ENCODE measurements around the gene ITGAV.

The ITGAV gene

GRCh38 chr2:186612555-186613440 lies 22.9 kb downstream of the ITGAV start:
- Histone ChIP-seq H3K4me1 (ENCODE audit: low read length) (0 out of 2 replicates have a peak, but pooled peaks cover 4% of the 10 kb centered on the region), H2AFZ (ENCODE audit: low read depth, low read length) (no peak overlapping the region), H3K79me2 (ENCODE audit: low read length) (no peaks in the 10 kb centered on the region), H3K4me3 (ENCODE audit: low read length) (no peak overlapping the region), H3K4me2 (ENCODE audit: low read length) (no peak overlapping the region), H3K36me3 (replicated peaks; ENCODE audit: low read depth, low read length) (no peaks in the 10 kb centered on the region), H3K9me3 (ENCODE audit: insufficient read depth, low read length) (no peaks in the 10 kb centered on the region), H3K27me3 (ENCODE audit: low read depth, low read length) (no peaks in the 10 kb centered on the region), H3K9ac (ENCODE audit: low read length) (no peak overlapping the region), H4K20me1 (ENCODE audit: insufficient read depth, low read length) (no peaks in the 10 kb centered on the region), H3K27ac (ENCODE audit: low read length) (no peak overlapping the region)
- TF ChIP-seq EZH2phosphoT487 (IDR thresholded peaks at IDR 0.05; ENCODE audit: low read depth), result no peak
- TF ChIP-seq CTCF (IDR thresholded peaks at IDR 0.05; ENCODE audit: low read depth, low read length), result no peak

GRCh38 chr2:186614373-186614772 lies 24.5 kb downstream of the ITGAV start:
- Histone ChIP-seq H3K9me3 (ENCODE audit: insufficient read depth, low read length) (no peaks in the 10 kb centered on the region), H3K4me2 (ENCODE audit: low read length) (no peak overlapping the region), H3K27ac (ENCODE audit: low read length) (no peak overlapping the region), H3K4me3 (ENCODE audit: low read length) (no peak overlapping the region), H3K4me1 (ENCODE audit: low read length) (0 out of 2 replicates have a peak, but pooled peaks cover 4% of the 10 kb centered on the region), H3K79me2 (ENCODE audit: low read length) (no peaks in the 10 kb centered on the region), H3K27me3 (ENCODE audit: low read depth, low read length) (no peaks in the 10 kb centered on the region), H3K9ac (ENCODE audit: low read length) (no peak overlapping the region), H3K36me3 (replicated peaks; ENCODE audit: low read depth, low read length) (no peaks in the 10 kb centered on the region), H2AFZ (ENCODE audit: low read depth, low read length) (no peak overlapping the region), H4K20me1 (ENCODE audit: insufficient read depth, low read length) (no peaks in the 10 kb centered on the region)
- TF ChIP-seq CTCF (IDR thresholded peaks at IDR 0.05; ENCODE audit: low read depth, low read length) (no peak), EZH2phosphoT487 (IDR thresholded peaks at IDR 0.05; ENCODE audit: low read depth) (no peak)

GRCh38 chr2:186617148-186617547 lies 27.3 kb downstream of the ITGAV start:
- TF ChIP-seq CTCF (IDR thresholded peaks at IDR 0.05; ENCODE audit: low read depth, low read length) (no peak), EZH2phosphoT487 (IDR thresholded peaks at IDR 0.05; ENCODE audit: low read depth) (no peak)
- H3K9me3 ChIP-seq (ENCODE audit: insufficient read depth, low read length), result no peaks in the 10 kb centered on the region

GRCh38 chr2:186617771-186618170 lies 27.9 kb downstream of the ITGAV start:
- Histone ChIP-seq H3K9me3 (ENCODE audit: insufficient read depth, low read length) (no peaks in the 10 kb centered on the region), H3K9ac (ENCODE audit: low read length) (no peak overlapping the region), H3K4me2 (ENCODE audit: low read length) (no peak overlapping the region), H3K27me3 (ENCODE audit: low read depth, low read length) (no peaks in the 10 kb centered on the region), H3K79me2 (ENCODE audit: low read length) (no peaks in the 10 kb centered on the region), H3K36me3 (replicated peaks; ENCODE audit: low read depth, low read length) (no peaks in the 10 kb centered on the region), H3K27ac (ENCODE audit: low read length) (no peak overlapping the region), H4K20me1 (ENCODE audit: insufficient read depth, low read length) (no peaks in the 10 kb centered on the region), H2AFZ (ENCODE audit: low read depth, low read length) (no peak overlapping the region), H3K4me1 (ENCODE audit: low read length) (no peaks in the 10 kb centered on the region), H3K4me3 (ENCODE audit: low read length) (no peak overlapping the region)
- TF ChIP-seq EZH2phosphoT487 (IDR thresholded peaks at IDR 0.05; ENCODE audit: low read depth) (no peak), CTCF (IDR thresholded peaks at IDR 0.05; ENCODE audit: low read depth, low read length) (no peak)

More at GRCh38 chr2:186617148-186617547, 27.3 kb downstream of the ITGAV start:
- Histone ChIP-seq H3K27me3 (ENCODE audit: low read depth, low read length) (no peaks in the 10 kb centered on the region), H3K27ac (ENCODE audit: low read length) (no peak overlapping the region), H4K20me1 (ENCODE audit: insufficient read depth, low read length) (no peaks in the 10 kb centered on the region), H3K4me3 (ENCODE audit: low read length) (no peak overlapping the region), H3K4me2 (ENCODE audit: low read length) (no peak overlapping the region), H2AFZ (ENCODE audit: low read depth, low read length) (no peak overlapping the region), H3K4me1 (ENCODE audit: low read length) (0 out of 2 replicates have a peak, but pooled peaks cover 4% of the 10 kb centered on the region), H3K36me3 (replicated peaks; ENCODE audit: low read depth, low read length) (no peaks in the 10 kb centered on the region), H3K79me2 (ENCODE audit: low read length) (no peaks in the 10 kb centered on the region), H3K9ac (ENCODE audit: low read length) (no peak overlapping the region)
